ENCODE data around the gene HRH2. TPM values are rescaled to one million over a fixed set of nuclear protein-coding genes. Genes with fewer than 3 reads are reported as not detected.

The HRH2 gene
- total and polyA plus RNA-seq, 3 donors from 2014 or later = 0.47 to 1.4 (median 1.3) TPM

DNA sequence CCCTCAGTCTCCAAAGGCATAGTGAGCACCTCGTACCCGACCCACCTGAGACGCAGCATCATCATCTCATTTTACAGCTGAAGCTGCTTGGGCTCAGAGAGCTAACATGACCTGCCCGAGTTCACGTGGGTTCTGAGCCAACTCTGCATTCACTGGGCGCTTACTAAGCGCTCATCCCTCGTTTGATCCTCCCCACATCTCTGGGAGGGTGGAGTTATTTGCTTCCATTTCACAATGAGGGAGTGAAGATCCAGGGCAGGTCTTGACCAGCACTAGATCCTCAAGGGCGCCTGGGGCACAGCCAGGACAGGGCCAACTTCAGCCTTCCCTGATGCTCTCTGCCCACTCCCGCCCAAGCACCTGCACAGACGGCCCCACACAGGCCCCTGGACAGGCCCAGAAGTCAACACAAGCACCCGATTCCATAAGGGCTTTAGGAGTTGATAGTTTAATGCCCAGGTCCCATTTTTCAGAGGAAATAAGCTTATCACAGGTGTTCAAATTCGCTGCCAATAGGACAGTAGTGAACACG lies 80.8 kb downstream of the HRH2 start:
- Histone ChIP-seq H3K9me3 (no peaks in the 10 kb centered on the region), H3K27ac (no peak overlapping the region), H3K27me3 (no peaks in the 10 kb centered on the region), H3K36me3 (ENCODE audit: low read depth, missing control alignments) (no peaks in the 10 kb centered on the region), H3K4me3 (no peak overlapping the region), H3K4me1 (no peaks in the 10 kb centered on the region)
- TF ChIP-seq POLR2A (IDR thresholded peaks at IDR 0.05) = no peak
- TF ChIP-seq, protein P1, sequence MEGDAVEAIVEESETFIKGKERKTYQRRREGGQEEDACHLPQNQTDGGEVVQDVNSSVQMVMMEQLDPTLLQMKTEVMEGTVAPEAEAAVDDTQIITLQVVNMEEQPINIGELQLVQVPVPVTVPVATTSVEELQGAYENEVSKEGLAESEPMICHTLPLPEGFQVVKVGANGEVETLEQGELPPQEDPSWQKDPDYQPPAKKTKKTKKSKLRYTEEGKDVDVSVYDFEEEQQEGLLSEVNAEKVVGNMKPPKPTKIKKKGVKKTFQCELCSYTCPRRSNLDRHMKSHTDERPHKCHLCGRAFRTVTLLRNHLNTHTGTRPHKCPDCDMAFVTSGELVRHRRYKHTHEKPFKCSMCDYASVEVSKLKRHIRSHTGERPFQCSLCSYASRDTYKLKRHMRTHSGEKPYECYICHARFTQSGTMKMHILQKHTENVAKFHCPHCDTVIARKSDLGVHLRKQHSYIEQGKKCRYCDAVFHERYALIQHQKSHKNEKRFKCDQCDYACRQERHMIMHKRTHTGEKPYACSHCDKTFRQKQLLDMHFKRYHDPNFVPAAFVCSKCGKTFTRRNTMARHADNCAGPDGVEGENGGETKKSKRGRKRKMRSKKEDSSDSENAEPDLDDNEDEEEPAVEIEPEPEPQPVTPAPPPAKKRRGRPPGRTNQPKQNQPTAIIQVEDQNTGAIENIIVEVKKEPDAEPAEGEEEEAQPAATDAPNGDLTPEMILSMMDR (IDR thresholded peaks at IDR 0.05) = no peak
- no peak for DNase-seq
- WGBS, 2 donors = 83 to 88% methylated on average over 14 of the region's 14 CpGs
- intact Hi-C loops (cut with DNase I; ENCODE audit: low total_unique reads) = no loop called here

DNA sequence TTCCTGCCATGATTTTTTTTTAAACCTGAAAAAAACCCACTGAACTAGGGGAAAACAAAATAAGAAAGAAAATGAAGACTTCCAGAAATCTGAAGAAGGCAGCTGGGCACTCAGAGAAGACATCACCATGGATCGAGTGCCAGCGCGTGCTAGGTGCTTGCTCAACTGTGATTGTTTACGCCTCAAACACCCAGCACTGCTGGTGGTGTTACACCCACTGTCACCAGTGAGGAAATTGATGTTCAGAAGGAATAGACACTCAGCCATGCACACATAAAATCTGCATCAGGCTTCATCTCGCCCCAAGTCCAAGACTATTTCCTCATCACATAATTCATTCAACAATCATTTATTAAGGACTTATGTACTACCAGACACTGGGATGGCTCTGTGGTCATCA lies 82.1 kb downstream of the HRH2 start:
- no peak for TF ChIP-seq POLR2A (IDR thresholded peaks at IDR 0.05)
- H3K4me1 ChIP-seq = no peaks in the 10 kb centered on the region
- H3K27ac ChIP-seq = no peak overlapping the region
- DNase-seq = no peak
- no peak overlapping the region for H3K4me3 ChIP-seq
- intact Hi-C loops (cut with DNase I; ENCODE audit: low total_unique reads) = no loop called here
- no peaks in the 10 kb centered on the region for H3K9me3 ChIP-seq
- H3K36me3 ChIP-seq (ENCODE audit: low read depth, missing control alignments) = no peaks in the 10 kb centered on the region
- whole genome bisulfite sequencing, 2 donors = 83 to 93% methylated on average over 5 of the region's 5 CpGs
- H3K27me3 ChIP-seq = no peaks in the 10 kb centered on the region

DNA sequence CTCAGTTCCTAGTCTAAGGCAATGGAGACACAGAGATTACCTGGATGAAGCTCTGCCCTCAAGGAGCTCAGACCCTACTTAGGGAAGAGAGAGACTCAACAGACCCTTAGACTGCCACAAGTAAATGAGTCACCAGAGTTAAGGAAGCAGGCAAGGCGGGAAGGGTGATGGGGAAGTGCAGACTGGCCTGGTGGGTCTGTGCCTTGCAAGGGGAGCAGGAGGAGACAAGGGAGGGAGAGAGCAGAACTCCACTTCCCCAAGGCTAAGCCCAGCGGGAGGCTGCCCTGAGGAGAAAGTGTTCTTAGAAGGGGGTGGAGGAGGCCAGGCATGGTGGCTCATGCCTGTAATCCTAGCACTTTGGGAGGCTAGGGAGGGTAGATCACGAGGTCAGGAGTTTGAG lies 83.7 kb downstream of the HRH2 start:
- 59 to 79% methylated on average over 3 of the region's 3 CpGs for WGBS, 2 donors

DNA sequence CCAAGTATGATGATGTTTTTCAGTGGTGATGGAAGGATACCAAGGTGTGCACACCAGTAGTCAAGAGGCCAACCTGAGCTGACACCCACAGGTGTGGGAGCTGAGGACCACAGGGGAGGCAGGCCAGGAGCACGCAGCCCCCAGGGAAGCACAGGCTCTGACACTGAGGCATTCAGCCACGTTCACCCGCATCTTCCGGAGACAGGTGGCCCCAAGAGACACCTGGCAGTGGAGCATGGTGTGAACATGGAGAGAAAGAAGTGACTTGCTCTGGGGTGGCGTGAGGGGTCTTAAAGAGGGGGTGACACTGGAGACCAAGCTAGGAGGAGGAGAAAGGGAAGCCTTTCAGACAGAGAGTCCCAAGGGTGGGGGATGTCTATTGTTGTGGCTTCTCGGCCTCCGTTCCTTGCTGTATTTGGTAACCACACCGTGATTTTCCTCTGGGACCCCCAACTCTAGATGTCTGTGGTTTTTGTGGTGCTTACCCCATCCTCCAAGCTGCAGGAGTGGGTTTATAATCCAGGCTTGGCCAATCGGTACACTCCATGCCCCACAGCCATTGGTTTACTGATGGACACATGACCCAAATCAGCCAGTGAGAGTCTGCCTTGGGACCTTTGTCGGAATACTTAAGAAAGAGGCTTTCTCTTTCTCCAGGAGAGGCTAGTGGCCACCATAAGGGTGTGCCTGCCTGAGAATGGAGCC lies 84.6 kb downstream of the HRH2 start:
- Histone ChIP-seq H3K4me1 (no peaks in the 10 kb centered on the region), H3K4me3 (no peak overlapping the region), H3K27ac (no peak overlapping the region), H3K9me3 (no peaks in the 10 kb centered on the region), H3K27me3 (no peaks in the 10 kb centered on the region), H3K36me3 (ENCODE audit: low read depth, missing control alignments) (no peaks in the 10 kb centered on the region)
- TF ChIP-seq, protein P1 (IDR thresholded peaks at IDR 0.05) = no peak
- no peak for TF ChIP-seq POLR2A (IDR thresholded peaks at IDR 0.05)
- no peak for DNase-seq
- 77 to 83% methylated on average over 10 of the region's 10 CpGs for WGBS, 2 donors
- intact Hi-C loops (cut with DNase I; ENCODE audit: low total_unique reads) = no loop called here

More for the DNA sequence above, 83.7 kb downstream of the HRH2 start:
- no peak overlapping the region for H3K4me3 ChIP-seq
- no peak for DNase-seq
- H3K36me3 ChIP-seq (ENCODE audit: low read depth, missing control alignments) = no peaks in the 10 kb centered on the region
- H3K4me1 ChIP-seq = no peaks in the 10 kb centered on the region
- no peak overlapping the region for H3K27ac ChIP-seq
- intact Hi-C loops (cut with DNase I; ENCODE audit: low total_unique reads) = no loop called here
- no peaks in the 10 kb centered on the region for H3K9me3 ChIP-seq
- no peaks in the 10 kb centered on the region for H3K27me3 ChIP-seq
- TF ChIP-seq POLR2A (IDR thresholded peaks at IDR 0.05) = no peak
- TF ChIP-seq, protein P1 (IDR thresholded peaks at IDR 0.05) = no peak

DNA sequence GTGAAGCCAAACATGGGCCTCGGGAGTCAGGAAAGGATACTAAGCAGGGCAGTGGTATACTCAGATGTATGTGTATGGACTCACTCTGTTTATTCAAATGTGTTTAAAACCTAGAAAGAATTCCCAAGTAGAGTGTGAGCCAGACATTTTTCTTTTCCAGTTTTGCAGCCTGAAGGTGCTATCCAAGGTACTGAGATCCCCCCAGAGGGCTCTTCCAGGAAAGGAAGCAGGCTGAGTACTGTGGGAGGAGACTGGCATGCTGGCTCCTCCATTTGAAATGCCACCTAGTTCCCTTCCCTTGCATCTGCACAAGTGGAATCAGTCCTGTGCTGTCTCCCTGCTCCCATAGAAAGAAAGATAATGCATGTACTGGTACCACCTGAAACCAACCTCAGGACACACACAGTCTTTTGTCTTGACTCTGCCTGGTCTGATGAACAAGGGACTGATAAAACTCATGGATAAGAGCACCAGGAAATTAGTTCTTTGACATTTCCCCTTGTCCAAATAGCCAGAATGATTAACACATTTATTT lies 85.9 kb downstream of the HRH2 start:
- Histone ChIP-seq H3K4me1 (no peaks in the 10 kb centered on the region), H3K4me3 (no peak overlapping the region), H3K9me3 (no peaks in the 10 kb centered on the region), H3K27ac (no peak overlapping the region), H3K27me3 (no peaks in the 10 kb centered on the region), H3K36me3 (ENCODE audit: low read depth, missing control alignments) (no peaks in the 10 kb centered on the region)
- intact Hi-C loops (cut with DNase I; ENCODE audit: low total_unique reads) = no loop called here
- WGBS, 2 donors = 87 to 88% methylated on average over 1 of the region's 1 CpG
- no peak for TF ChIP-seq POLR2A (IDR thresholded peaks at IDR 0.05)
- TF ChIP-seq, protein P1 (IDR thresholded peaks at IDR 0.05) = no peak
- no peak for DNase-seq
